Uterus (tissue), 2 donors: ENCODE data around the gene EID3.
"Not testable (repeated sequence)": the region's sequence is repeated elsewhere in the genome, so short reads cannot be mapped to it uniquely, and the experiment has no call there.

ENCODE experiments used
- POLR2A ChIP-seq, 2 donors: fragments of 450-650 bp; IDR thresholded peaks; one replicate each; pipeline ENCODE4 v1.6.1; 2016; ENCODE audit warnings: antibody characterized with exemption in 2 of 2, mild to moderate bottlenecking in 1 of 2, moderate library complexity in 1 of 2
- TF ChIP-seq, protein P1 (sequence below), 4 experiments: fragments of 200-600 bp in 2 of 4; fragments of 450-650 bp in 2 of 4; sonication (generic) in 2 of 4; IDR thresholded peaks; one replicate each; pipeline ENCODE4 v1.5.1; 2016 to 2019; ENCODE audit warnings: antibody characterized with exemption in 4 of 4, mild to moderate bottlenecking in 2 of 4, moderate library complexity in 1 of 4

DNA sequence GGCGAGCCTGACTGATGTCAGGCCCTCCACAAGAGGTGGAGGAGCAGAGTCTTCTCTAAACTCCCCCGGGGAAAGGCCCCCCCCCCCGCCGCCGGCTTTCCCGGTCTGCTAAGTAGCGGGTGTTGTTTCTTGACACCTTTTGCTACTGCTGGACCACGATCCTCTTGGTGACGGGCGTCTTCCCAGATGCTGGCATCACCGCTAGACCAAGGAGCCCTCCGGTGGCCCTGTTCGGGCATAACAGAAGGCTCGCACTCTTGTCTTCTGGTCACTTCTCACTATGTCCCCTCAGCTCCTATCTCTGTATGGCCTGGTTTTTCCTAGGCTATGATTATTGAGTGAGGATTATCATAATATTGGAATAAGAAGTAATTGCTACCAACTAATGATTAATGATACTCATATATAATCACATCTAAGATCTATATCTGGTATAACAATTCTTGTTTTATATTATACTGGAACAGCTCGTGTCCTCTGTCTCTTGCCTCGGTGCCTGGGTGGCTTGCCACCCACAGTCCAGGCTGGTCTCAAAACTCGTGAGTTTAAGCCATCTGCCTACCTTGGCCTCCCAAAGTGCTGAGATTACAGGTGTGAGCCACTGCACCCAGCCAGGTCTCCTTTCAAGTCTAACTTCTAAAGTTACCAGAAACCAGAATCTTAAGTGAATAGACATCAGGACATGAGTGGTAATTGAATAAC lies 9.2 kb upstream of the EID3 start:
- TF ChIP-seq, protein P1, sequence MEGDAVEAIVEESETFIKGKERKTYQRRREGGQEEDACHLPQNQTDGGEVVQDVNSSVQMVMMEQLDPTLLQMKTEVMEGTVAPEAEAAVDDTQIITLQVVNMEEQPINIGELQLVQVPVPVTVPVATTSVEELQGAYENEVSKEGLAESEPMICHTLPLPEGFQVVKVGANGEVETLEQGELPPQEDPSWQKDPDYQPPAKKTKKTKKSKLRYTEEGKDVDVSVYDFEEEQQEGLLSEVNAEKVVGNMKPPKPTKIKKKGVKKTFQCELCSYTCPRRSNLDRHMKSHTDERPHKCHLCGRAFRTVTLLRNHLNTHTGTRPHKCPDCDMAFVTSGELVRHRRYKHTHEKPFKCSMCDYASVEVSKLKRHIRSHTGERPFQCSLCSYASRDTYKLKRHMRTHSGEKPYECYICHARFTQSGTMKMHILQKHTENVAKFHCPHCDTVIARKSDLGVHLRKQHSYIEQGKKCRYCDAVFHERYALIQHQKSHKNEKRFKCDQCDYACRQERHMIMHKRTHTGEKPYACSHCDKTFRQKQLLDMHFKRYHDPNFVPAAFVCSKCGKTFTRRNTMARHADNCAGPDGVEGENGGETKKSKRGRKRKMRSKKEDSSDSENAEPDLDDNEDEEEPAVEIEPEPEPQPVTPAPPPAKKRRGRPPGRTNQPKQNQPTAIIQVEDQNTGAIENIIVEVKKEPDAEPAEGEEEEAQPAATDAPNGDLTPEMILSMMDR (IDR thresholded peaks at IDR 0.05) = peak in 1 of 4 experiments; percentile 6
- not testable (repeated sequence) for TF ChIP-seq POLR2A (IDR thresholded peaks at IDR 0.05)
